Calu3 (cell line): Measurements from ENCODE around the gene NCAN. TPM values are rescaled to one million over a fixed set of nuclear protein-coding genes. Genes with fewer than 3 reads are reported as not detected.

Experiments
- BruUV-seq: library from RNA; stranded (reverse); fragments of 400-500 nt; replicated peaks from 2 replicates; lab custom pipeline; 2021; lab: Mats Ljungman, UMichigan
- CTCF ChIA-PET: fragments of 300-600 bp; sonication (Branson Sonifier 250); formaldehyde crosslinking; loops from one replicate; lab custom pipeline; 2022; ENCODE audit warnings: antibody characterized with exemption; lab: Charles Lee
- DNase-seq: peaks from one replicate; pipeline ENCODE4 v3.0.0; 2022
- H3K27ac Mint-ChIP-seq: one replicate; pipeline ENCODE4 v1.8.0; 2022; ENCODE audit warnings: mixed read lengths; ENCODE audit not compliant: unreplicated experiment
- H3K27me3 Mint-ChIP-seq: one replicate; pipeline ENCODE4 v1.8.0; 2022; ENCODE audit warnings: mixed read lengths; ENCODE audit not compliant: unreplicated experiment
- H3K36me3 Mint-ChIP-seq: one replicate; pipeline ENCODE4 v1.8.0; 2022; ENCODE audit warnings: mild to moderate bottlenecking, moderate library complexity, mixed read lengths; ENCODE audit not compliant: insufficient read depth, unreplicated experiment
- H3K4me1 Mint-ChIP-seq: one replicate; pipeline ENCODE4 v1.8.0; 2022; ENCODE audit warnings: mild to moderate bottlenecking, low read depth, mixed read lengths; ENCODE audit not compliant: unreplicated experiment
- H3K4me3 Mint-ChIP-seq: one replicate; pipeline ENCODE4 v1.8.0; 2022; ENCODE audit warnings: mild to moderate bottlenecking, low read depth, moderate library complexity, mixed read lengths; ENCODE audit not compliant: unreplicated experiment
- H3K9me3 Mint-ChIP-seq: one replicate; pipeline ENCODE4 v1.8.0; 2022; ENCODE audit warnings: low read depth, mixed read lengths; ENCODE audit not compliant: unreplicated experiment
- CTCF ChIP-seq: fragments of 200-600 bp; IDR thresholded peaks from one replicate; pipeline ENCODE4 v1.8.0; 2022; ENCODE audit warnings: antibody characterized with exemption; ENCODE audit not compliant: unreplicated experiment
- intact Hi-C: fragments of 100-400 bp; cut with micrococcal nuclease; formaldehyde crosslinking; loops from one replicate; pipeline ENCODE4 v1.10.0; 2022; ENCODE audit not compliant: unreplicated experiment
- total RNA-seq: library from RNA; stranded (reverse); gene quantifications from 2 replicates; pipeline ENCODE4 v1.2.3, GENCODE V29; 2022

The NCAN gene
- total RNA-seq, 1 experiment from 2014 or later = not detected

DNA sequence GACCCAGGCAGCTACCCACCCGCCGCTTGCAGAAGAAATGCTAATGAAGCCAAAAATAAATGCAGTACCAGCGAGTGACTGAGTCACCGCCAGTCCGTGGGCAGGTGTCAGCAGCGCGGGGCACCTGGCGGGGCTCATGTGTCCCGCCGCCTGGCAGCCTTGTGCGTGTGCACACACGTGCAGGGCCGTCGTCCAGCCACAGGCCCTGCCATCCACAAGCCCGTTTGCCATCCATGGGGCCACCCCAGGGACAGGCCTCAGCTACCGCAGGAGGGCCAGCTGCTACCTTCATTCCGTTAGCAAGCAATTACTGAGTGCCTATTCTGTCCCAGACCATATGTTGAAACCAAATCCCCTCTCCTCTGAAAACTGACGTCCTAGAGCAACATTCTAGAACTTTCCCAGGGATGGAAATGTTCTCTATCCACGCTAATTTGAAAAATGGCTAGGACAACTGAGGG, 20.5 kb downstream of the NCAN start:
- DNase-seq = no peak
- CTCF ChIA-PET = no interaction called here
- TF ChIP-seq CTCF = no peak
- H3K4me1 Mint-ChIP-seq = no peaks in the 10 kb centered on the region
- H3K9me3 Mint-ChIP-seq = no peaks in the 10 kb centered on the region
- no TSS peak for BruUV-seq
- peaks cover 42% of the 10 kb centered on the region for H3K27me3 Mint-ChIP-seq
- no peak overlapping the region for H3K27ac Mint-ChIP-seq
- intact Hi-C loops = no loop called here
- no peak overlapping the region for H3K4me3 Mint-ChIP-seq
- no peaks in the 10 kb centered on the region for H3K36me3 Mint-ChIP-seq

GRCh38 chr19:19234220-19234816, 22.6 kb downstream of the NCAN start:
- no peak for TF ChIP-seq CTCF
- CTCF ChIA-PET = no interaction called here
- intact Hi-C loops = no loop called here
- Mint-ChIP-seq H3K27me3 (peaks cover 47% of the 10 kb centered on the region), H3K4me3 (no peak overlapping the region), H3K4me1 (no peaks in the 10 kb centered on the region), H3K9me3 (no peaks in the 10 kb centered on the region), H3K36me3 (no peaks in the 10 kb centered on the region), H3K27ac (no peak overlapping the region)
- no TSS peak for BruUV-seq
- DNase-seq = no peak

DNA sequence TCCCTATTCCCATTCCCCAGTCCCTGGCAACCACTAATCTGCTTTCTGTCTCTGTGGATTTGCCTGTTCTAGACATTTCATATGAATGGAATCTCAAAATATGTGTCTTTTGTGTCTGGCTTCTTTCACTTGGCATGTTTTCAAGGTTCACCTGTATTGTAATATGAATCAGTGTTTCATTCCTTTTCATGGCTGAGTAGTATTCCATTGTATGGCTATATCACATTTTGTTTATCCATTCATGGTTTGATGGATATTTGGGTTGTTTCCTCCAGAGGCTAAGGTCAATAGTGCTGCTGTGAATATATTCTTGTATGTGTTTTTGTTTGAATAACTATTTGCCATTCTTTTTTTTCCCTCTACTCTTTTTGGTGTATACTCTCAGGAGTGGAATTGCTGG, 24.4 kb downstream of the NCAN start:
- H3K27ac Mint-ChIP-seq = no peak overlapping the region
- BruUV-seq = no TSS peak
- H3K27me3 Mint-ChIP-seq = peaks cover 52% of the 10 kb centered on the region

GRCh38 chr19:19238126-19238894, 26.6 kb downstream of the NCAN start:
- Mint-ChIP-seq H3K4me1 (no peaks in the 10 kb centered on the region), H3K36me3 (no peaks in the 10 kb centered on the region), H3K27me3 (peaks cover 40% of the 10 kb centered on the region), H3K4me3 (no peak overlapping the region), H3K27ac (no peak overlapping the region), H3K9me3 (no peaks in the 10 kb centered on the region)
- DNase-seq = no peak
- no TSS peak for BruUV-seq
- CTCF ChIA-PET = no interaction called here
- intact Hi-C loops = no loop called here
- TF ChIP-seq CTCF = no peak

More for the DNA sequence above, 24.4 kb downstream of the NCAN start:
- DNase-seq = no peak
- Mint-ChIP-seq H3K4me1 (no peaks in the 10 kb centered on the region), H3K4me3 (no peak overlapping the region), H3K9me3 (no peaks in the 10 kb centered on the region), H3K36me3 (no peaks in the 10 kb centered on the region)
- no peak for TF ChIP-seq CTCF
- intact Hi-C loops = no loop called here
- CTCF ChIA-PET = no interaction called here
